DMS79 treated with DMSO at 0.1 percent for 48 hours (cell line): ENCODE data around the gene NEXMIF.
"Not testable (repeated sequence)": the region's sequence is repeated elsewhere in the genome, so short reads cannot be mapped to it uniquely, and the experiment has no call there.

Experiments used
- DNase-seq: peaks from one replicate; lab custom pipeline; 2025; lab: John Stamatoyannopoulos, UW

The NEXMIF gene

GRCh38 chrX:74925225-74926088 is at the start of gene NEXMIF:
Gene NEXMIF, minus strand, starts transcription at chrX:74925452.
- DNase-seq, result no peak

DNA sequence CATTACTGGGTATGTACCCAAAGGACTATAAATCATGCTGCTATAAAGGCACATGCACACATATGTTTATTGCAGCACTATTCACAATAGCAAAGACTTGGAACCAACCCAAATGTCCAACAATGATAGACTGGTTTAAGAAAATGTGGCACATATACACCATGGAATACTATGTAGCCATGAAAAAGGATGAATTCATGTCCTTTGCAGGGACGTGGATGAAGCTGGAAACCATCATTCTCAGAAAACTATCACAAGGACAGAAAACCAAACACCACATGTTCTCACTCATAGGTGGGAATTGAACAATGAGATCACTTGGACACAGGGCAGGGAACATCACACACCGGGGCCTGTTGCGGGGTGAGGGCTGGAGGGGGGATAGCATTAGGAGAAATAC is 36.7 kb upstream of the NEXMIF start:
- DNase-seq, result not testable (repeated sequence)

- DNase-seq, result no peak
Measured at GRCh38 chrX:74949717-74950116, 24.5 kb upstream of the NEXMIF start.

DNA sequence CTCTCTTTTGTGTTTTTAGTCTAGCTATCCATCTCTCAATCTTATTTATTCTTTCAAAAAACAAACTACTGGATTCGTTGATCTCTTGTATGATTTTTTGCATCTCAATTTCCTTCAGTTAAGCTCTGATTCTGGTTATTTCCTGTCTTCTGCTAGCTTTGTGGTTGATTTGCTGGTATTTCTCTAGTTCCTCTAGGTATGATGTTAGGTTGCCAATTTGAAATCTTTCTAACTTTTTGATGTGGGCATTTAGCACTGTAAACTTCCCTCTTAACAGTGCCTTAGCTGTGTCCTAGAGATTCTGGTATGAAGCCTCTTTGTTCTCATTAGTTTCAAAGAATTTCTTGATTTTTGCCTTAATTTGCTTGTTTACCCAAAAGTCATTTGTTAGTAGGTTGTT is 15.2 kb upstream of the NEXMIF start:
- DNase-seq, result no peak

DNA sequence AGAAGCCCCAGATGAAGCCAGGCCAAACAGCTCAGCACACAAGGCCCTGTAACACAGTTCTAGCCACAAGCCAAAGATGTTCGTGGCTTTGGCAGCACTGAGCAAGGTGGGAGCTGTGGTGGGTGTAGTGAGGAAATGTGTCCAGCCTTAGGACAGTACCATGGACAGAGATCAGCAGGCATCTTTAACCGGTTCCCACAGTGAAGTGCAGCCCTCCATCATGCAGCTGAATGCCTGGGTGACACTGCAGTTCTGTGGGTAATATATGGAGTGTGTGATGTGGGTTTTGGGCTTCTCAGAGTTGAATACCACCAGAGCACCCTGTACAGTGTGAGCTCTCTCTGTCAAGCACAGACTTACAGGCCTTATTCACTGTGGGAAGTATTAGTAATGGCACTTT is 6.0 kb upstream of the NEXMIF start:
- no peak for DNase-seq

- peak; percentile 43 for DNase-seq
Measured at GRCh38 chrX:74924449-74925224, 615 bp downstream of the NEXMIF start.

- peak; percentile 21 for DNase-seq
Measured at GRCh38 chrX:74923942-74924448, 1.3 kb downstream of the NEXMIF start.

GRCh38 chrX:74922922-74923543 is 2.2 kb downstream of the NEXMIF start:
- peak; percentile 13 for DNase-seq

- no peak for DNase-seq
Measured at GRCh38 chrX:74911494-74911893, 13.8 kb downstream of the NEXMIF start.

DNA sequence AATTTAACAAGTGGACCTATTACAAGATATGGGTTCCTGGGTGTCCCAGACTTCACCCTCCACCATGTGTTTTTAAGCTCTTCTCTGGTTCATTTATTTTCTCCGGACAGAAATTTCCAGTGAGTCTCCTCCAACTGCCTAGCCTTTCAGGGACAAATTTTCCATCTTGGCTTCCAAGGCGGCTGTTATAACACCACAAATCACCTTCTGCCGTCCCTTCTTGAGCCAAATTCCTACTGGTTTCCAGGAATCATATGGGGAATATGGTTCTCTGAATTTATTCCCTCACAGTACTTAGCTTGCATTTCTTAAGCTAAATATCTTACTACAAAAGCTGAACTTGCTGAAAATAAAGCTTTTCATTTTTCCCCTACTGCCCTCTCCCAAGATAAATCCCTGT is 18.8 kb downstream of the NEXMIF start:
- no peak for DNase-seq

DNA sequence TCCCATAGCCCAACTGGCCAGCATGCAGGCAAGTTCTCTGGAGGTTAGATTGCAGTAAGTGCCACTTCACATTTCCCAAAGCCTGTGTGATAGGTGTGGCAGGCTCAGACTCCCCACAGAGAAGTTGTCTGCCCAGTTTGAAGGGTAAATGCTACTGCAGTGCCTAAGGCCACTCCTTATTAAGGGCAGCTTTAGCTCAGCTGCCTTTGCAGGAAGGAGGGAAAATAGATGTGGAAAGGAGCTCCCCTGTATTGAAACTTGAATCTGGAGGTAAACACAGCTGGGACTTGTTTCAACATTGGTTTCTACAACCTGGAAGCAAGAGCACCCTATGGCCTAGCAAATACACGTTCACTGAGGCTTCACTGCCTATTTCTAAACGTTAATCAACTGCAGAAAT is 22.4 kb downstream of the NEXMIF start:
- DNase-seq, result peak; percentile 10

GRCh38 chrX:74892561-74892960 is 32.7 kb downstream of the NEXMIF start:
- DNase-seq, result no peak

- no peak for DNase-seq
Measured at GRCh38 chrX:74890676-74891430, 34.4 kb downstream of the NEXMIF start.

DNA sequence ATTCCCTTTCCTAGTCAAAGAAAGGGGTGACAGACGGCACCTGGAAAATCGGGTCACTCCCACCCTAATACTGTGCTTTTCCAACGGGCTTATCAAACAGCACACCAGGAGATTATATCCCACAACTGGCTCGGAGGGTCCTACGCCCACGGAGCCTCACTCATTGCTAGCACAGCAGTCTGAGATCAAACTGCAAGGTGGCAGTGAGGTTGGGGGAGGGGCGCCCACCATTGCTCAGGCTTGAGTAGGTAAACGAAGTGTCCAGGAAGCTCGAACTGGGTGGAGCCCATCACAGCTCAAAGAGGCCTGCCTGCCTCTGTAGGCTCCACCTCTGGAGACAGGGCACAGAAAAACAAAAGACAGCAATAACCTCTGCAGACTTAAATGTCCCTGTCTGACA is 42.9 kb downstream of the NEXMIF start:
- not testable (repeated sequence) for DNase-seq

- DNase-seq, result no peak
Measured at GRCh38 chrX:74865725-74866124, 59.5 kb downstream of the NEXMIF start.

- no peak for DNase-seq
Measured at GRCh38 chrX:74853255-74853654, 72.0 kb downstream of the NEXMIF start.

- DNase-seq, result no peak
Measured at GRCh38 chrX:74835566-74835965, 89.7 kb downstream of the NEXMIF start.

- DNase-seq, result not testable (repeated sequence)
Measured at GRCh38 chrX:74819797-74820196, 105.5 kb downstream of the NEXMIF start.

GRCh38 chrX:74814681-74815080 is 110.6 kb downstream of the NEXMIF start:
- no peak for DNase-seq

- DNase-seq, result no peak
Measured at GRCh38 chrX:74804574-74804973, 120.7 kb downstream of the NEXMIF start.

GRCh38 chrX:74800062-74800461 is 125.2 kb downstream of the NEXMIF start:
- DNase-seq, result no peak
